ENCODE data around the gene MIDN.
A peak's percentile ranks its signal among the peaks of the same experiment; 100 is the strongest.

MIDN gene

DNA sequence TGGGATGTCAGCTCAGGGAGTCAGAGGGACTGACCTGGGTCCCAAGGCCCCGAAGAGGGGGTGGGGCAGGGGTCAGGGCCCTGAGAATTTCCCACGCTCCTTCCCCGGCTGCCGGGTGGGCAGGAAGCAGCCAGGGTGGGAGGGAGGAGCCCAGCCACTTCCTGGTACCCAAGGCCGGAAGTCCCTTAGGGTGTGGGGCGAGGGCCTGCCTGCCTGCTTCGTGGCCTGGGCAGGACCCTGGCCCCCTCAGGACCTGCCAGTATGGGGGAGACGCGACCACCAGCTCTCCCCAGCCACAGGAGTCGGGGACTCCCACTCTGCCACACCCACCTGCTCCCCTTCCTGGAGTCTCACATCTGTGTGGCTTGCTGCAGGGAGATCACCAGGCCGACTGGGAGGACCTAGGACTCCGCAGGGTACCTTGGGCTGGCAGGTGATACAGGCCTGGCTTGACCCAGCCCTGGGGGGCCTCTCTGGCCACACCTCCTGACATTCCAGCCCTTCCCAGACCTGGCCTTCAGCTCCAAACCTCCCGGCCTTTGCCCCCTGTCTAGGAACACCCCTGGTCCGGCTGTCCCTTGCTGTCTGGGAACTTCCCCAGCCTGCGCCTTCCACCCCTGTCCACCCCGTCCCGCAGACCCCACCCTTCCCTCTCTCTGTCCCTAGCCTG, 11.0 kb downstream of the MIDN start:
- peak; percentile 76 for DNase-seq

DNA sequence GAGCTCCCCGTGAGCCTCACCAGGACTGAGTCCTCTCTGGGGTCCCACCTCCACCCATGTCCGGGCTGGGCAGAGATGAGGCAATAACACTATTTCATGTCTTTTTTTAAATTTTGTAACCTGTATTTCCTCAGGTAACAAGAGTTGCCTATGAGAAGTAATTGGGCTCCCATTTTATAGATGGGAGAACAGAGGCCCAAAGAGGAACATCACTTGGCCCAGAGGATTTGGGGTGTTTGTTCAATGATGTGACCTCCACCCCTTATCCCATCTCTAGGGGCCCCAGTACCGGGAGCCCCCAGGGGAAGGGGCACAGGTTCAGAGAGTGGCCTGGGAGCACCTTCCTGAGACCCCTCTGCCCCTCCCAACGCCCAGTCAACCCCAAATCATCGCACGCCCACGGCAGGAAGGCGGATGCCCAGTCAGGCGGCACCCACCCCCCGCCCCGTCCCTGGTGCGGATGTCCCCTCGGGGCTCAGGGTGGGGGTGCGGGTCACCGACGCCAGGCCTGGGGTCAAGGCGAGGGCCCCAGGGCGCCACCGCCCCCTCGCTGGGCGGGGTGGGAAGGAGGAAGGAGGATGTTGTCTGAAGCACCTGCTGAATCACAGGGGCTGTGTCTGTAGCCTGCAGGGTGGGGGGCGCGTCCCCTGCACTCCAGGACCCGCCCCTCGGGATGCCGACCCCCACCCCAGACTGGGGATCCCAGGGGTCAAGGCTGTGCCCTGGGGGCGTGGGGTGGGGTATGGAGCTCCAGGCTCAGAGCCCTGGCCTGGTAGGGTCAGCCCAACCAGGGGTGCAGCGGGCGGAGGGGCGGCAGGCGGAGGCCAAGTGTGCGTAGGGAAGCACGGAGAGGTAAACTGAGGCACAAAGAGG, 11.7 kb downstream of the MIDN start:
- peak; percentile 53 for DNase-seq

DNA sequence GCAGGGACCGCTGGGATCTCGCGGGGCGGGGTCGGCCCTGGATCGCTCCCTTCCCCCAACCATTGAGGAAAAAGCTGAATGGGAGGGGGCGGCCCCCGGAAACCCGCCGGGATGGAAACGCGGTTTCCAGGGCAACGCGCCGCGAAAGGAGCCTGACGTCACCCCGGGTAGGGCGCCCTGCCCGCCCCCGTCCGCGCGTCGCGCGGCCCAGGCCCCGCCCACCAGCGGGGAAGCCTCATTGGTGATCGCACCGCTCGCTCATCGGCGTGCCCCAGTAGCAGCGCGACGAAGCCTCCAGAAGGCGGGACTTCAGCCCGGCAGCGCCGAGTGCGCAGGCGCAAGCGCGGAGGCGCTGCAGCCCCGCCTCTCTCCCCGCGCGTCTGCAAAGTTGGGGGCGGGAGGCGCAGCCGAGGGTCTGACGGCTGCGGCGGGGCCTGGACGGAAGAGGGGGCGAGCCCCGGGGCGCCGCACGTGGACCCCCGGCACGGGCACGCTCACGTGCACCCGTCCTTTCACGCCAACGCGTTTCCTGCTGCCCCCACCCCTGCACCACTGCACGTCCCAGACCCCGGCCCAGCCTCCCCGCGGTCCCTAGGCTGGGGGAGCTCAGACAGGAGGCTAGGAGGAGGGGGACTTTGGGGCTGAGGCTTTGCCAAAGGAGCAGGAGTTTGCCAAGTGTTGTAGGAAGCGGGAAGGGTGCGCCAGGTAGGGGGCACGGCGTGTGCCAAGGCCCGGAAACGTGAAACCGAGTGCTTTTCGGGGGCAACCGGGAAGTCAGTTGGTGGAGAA, 12.6 kb downstream of the MIDN start:
- peak; percentile 99 for DNase-seq

DNA sequence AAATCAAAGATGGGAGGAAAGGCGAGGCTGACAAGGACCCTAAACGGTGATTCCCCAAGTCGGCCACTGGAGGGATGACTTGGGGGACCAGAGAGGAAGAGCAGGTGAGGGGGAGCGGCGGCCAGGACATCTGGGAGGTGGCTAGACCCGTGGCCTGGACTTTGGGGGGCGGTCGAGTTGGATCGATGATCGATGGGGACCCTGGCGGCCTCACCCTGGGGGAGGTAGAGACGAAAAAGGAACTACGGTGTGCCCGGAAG, 13.1 kb downstream of the MIDN start:
- peak; percentile 28 for DNase-seq

DNA sequence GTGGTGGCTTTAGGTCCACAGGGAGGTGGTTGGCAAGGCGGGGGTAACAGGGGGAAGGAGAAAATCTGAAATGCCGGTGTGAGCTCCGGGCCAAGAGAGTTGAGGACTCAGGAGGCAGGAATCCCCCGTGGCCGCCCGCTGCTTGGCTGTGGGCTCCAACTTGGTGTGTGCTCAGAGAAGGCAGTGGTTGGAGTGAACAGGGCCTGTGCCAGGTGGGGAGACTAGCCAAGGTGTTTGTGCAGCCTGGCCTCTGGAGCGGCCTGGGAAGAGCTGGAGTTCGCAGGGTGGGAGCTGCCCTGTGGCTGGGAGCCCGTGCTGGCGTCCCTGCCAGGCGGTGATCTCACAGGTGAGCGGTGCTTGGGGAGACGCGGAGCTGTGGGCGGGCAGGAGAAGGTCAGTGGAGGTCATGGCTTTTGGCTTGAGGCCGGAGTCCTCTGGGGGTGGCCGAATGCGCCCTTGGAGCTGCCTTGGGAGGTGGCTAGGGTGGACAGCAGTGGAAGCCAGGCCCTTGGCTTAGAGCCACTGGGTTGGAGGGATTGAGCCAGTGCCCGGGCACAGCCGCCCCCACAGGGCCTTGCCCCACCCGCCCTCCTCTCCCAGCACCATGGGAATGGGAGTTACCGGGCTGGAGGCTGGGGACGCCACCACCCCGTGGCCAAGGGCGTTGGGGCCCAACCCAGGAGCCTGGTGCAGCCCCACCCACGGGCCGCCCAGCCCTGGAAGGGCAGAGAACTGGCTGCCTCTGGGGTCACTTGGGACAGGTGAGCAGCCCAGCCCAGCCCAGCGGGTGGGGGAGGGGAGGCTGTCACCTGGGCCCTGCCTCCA, 13.6 kb downstream of the MIDN start:
- DNase-seq, result no peak

DNA sequence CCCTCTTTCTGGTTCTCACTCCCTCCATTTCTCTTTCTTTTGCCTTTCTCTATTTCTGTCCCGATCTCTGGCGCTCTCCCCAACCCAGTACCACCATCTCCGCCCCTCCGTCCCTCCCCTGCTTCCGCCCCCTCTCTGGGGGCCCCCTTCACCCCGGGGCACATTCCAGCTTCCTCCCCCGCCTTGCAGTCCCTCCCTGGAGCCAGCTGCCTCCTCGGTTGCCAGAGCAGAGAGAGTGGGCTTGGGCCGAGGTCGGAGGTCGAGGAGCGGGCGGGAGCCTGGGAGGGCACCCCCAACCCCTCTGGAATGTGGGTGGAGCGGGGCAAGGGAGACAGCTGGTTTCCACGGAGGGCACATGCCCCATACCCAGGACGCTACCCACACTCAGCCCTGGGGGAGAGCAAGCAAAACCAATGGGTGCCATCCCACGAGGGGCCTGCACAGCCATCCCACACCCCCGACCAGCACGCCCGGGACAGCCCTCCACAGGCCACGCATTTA, 14.3 kb downstream of the MIDN start:
- no peak for DNase-seq

DNA sequence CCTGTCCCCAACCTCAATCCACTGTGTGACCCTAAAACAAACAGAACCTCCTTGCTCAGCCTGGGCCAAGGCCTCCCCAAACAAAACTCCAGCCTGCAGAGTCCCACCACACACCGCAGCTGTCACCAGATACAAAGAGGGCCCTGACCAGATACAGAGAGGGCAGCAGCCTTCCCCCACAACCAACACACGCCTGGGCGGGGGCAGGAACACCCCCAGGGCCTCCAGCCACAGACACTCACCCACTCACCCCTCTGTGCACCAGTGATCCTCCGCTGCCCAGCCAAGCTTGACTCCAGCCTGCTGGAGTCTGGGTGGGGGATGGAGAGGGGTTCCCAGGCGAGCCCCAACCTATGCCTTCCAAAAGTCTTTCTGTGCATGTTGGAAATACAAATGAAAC, 14.8 kb downstream of the MIDN start:
- DNase-seq, result no peak

DNA sequence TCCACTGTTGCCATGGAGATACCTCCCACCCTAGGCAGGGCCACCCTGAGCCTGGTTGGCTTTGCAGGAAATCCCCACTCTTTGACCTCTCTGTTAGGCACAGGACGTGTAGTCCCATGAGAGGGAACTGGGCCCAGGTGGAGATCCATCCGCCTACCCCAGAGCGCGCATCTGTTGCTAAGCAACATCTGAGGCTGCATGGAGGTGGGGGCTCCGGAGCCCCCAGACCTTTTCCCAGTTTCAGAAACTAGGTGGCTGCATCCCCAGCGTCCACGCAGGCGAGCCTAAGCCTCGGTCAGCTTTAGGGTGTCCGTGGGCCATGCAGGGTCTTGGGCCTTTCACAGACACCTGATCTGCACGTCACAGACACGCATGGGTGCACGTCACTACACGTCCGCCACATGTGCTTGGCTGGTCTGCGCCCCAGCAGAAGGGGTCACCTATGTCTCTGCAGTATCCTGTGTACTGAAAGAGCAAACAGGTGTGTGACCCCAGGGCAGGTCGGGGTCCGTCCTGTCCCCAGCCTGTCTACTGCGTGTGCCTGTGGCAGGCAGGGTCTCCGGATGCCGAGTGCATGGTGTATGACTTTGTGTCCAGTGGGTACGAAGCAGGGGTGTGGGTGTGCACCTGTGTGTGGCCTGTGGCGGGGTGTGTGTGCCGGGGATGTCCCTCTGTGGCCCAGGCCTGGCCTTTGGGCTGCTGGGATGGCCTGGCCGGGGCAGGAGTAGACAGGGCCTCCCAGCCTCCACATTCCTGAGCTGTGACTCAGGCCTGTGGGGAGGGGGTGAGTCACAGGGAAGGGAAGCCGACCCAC, 16.6 kb downstream of the MIDN start:
- DNase-seq, result peak; percentile 65

DNA sequence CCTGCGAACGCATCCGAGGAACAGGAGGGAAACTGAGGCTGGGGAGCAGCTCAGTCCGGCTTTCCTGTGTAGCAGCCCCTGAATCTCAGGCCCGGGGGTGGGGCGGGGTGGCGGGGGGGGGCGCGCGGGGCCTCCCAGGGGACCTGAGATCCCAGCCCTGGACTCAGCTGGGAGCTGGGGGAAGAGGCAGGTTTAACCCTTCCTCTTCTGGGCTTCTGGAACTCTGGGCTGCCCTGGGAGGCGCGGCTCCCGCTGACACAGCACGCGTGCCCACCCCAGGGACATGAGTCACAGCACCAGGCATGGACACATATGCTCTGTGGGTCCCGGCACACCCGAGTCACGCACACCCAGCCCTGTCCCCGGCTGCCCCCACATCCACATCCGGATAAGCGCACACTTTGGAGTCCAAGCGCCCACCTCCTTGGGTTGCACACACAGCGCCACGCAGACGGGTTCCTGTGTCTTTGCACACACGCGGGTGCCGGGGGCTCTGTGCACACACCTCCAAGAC, 17.3 kb downstream of the MIDN start:
- DNase-seq, result peak; percentile 87

DNA sequence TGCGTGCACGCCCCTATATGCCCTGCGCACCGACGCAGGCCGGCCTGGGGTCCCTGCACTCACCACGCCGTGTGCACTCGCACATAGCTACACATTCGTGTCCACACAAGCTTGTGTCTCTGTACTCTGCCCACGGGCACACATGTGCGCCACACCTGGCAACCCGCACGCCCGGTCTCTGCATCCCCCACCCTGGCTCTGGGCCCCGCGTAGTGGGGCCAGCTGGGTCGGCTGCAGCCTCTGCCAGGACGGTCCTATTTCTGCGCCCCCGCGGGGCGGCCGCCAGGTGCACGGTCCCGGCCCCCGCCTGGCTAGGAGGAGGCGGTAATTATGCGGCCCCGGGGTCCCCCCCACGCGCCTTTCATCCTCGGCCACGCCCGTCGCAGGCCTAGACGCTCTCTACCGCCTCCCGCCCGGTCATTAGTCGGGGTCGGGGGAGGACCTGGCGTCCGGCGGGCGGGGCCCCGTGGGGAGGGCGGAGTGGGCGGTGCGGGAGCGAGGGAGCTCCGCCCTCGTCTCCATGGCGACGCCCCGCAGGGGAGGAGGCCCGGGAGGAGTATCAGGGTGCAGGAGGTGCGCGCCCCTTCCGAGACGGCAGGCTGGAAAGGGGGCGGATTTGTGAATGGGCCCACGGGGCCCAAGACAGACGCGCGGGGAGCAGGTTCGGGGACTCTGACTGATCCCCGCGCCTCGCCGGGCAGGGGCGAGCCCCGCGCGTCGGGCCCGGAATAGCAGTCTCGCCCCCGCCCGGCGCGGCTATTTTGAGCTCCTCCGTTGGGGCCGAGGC, 17.9 kb downstream of the MIDN start:
- DNase-seq, result peak; percentile 91

DNA sequence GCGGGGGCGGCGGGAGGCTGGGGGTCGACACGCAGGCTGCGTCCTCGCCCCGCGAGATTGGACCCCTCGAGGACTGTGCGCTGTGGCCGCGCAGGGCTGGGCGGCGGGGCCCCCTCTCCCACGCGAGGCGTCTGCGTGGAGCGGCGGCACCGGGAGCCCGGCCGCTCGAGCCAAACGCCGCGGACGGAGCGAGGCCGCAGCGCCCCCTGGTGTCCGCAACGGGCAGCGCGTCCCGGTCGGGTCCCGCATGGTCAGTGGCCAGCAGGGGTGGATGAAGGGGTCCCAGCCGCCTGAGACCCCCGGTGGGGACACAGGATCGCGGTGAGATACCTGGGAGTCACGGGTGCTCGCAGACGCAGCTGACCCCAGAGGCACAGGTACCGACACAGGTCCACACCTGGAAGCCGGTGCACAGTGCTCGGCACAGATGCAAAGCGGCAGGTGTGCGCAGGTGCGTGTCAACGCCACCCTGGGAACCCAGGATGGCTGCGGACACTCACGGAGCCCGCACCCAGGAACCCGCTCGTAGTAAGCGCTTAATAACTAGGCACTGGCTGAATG, 18.6 kb downstream of the MIDN start:
- DNase-seq, result peak; percentile 86

DNA sequence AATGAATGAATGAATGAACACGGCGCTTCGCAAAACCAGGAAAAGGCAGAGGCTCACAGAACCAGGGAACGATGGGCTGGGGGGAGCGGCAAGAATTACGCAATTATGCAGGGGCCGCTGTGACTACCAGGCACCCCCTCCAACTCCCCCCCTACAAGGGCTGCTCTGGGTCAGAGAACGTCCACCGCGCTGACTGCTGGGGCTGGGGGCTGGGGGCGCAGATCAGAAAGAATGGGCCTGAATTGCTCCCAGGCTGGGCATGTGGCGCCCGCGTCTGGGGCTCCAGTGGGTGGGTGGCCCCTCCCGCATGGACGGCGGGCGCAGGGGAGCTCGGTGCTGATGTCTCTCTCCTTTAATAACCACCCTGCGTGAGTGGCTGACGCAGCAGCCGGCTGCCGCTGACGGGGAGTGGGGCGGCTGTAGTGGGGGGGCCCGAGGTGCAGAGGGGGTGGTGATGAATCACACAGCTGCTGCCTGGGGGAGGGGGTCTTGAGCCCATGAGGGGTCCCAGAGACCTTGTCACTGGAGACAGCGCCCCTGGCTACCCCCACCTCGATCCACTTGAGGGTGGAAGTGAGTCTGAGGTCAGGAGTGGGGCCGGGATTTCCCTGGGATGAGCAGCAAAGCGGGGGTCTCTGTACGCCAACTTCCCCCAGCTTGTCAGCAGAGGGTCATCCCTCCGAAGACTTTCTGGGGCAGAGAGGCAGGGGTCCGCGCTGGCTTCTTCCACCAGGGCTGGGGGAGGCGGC, 19.3 kb downstream of the MIDN start:
- peak; percentile 42 for DNase-seq

DNA sequence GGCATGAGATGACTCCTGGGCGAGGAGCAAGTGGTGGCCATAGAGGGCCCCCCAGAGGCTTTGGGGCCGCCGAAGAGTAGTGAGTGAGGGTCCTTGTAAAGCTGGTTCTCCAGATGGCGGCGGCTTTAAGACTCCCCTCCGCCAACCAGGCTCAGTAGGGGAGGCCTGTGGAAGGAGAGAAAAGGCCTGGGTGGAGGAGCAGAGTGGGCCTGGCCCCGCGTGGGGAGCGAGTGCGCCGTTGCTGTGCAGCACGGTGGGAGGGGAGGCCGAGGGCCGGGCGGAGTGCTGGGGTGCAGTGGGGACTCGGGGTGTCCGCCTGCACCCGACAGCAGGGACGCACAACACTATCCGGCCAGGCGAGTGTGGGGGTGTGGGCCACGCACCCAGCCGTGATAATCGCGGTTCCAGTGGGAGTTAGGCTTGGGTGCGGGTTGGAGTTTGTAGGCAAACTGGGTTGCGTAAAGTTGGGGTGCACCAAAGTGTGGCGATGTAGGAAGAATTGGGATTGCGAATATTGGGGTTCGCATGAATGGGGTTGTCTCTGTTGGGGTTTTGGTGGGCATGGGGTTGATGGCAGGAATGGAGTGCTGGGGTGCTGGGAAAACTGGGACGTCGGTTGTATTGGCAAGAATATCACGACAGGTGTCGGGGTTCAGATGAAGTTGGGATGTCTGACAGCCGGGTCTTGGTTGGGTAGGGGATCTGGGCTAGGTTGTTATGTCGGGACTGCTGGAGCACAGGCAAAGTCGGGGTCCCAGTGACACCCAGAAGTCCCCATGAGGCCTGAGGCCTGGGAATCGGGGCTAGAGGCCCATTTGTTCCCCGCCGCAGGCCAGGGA, 20.1 kb downstream of the MIDN start:
- DNase-seq, result no peak

DNA sequence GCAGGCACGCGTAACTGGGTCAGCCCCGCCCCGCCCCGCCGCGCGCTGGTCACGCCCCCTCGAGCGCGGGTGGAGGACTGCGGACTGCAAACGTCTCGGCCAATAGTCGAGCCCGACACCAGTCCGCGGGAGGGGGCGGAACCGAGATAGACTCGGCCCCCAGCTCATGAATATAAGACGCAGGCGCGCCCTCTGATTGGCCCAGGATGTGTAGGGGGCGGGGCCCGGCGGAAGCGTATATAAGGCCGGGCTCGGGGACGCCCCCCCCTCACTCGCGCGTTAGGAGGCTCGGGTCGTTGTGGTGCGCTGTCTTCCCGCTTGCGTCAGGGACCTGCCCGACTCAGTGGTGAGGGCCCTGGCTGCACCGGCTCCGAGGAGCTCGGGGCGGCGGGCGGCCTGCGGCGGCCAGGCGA, 20.7 kb downstream of the MIDN start, which contains the start of gene CIRBP:
Gene CIRBP (plus strand): TSS at position 268 of the 413 bp plus-strand sequence. CDS start 1,602 bp downstream, outside the sequence.
- peak; percentile 100 for DNase-seq

DNA sequence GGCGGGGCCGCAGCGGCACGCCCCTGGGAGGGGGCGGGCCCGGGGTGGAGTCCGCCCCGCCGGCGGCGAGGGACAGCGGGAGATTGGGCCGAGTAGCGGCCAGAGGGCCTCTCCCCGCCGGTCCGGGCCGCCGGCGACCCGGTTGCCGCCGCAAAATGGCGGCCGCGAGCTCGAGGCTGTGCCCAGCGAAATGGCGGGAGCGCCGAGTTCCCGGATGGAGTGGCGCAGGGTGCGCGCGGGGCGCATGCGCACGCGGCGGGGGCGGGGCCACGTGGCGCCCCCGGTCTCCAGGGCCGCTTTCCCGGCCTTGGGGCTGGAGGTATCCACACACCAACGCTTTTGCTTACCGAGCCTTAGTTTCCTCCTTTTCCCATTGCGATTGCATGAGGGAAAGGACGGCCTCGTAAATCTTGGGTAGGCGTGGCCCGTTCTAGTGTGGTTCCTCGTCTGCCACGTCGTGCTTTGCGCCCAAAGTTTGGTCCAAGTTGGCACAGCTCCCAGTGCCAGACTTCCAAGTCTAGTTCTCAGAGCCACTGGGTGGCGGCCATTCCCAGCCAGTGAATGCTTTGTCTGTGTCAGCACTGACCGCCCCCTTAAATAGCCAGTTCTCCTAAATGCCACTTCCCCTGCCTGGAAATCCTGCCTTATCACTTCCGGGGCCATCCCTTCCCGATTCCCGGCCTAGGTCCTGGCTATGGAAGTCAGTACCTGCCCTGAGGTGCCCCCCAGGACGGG, 21.3 kb downstream of the MIDN start:
- DNase-seq, result peak; percentile 94

DNA sequence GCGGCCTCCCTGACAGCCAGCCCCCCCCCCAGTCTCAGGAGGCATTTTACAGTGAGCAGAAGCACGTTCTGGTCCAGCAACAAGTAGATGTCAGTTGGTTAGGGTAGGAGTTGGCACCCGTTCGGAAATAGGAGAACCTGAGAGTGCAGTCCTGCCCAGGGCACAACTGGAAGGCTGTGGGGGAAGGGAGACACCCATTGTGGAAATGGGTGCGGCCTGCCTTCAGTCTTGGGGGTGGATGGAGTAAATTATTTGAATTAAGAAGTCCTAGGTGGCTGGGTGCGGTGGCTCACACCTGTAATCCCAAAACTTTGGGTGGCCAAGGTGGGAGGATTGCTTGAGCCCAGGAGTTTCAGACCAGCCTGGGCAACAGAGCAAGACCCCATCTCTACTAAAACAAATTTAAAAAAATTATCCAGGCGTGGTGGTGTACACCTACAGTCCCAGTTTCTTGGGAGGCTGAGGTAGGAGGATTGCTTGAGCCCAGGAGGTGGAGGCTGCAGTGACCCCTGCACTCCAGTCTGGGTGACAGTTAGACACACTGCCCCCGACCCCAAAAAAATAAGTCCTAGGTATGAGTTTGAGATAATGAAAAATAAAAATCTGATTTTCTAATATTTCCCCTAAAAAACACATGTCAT, 21.9 kb downstream of the MIDN start:
- DNase-seq, result peak; percentile 33

DNA sequence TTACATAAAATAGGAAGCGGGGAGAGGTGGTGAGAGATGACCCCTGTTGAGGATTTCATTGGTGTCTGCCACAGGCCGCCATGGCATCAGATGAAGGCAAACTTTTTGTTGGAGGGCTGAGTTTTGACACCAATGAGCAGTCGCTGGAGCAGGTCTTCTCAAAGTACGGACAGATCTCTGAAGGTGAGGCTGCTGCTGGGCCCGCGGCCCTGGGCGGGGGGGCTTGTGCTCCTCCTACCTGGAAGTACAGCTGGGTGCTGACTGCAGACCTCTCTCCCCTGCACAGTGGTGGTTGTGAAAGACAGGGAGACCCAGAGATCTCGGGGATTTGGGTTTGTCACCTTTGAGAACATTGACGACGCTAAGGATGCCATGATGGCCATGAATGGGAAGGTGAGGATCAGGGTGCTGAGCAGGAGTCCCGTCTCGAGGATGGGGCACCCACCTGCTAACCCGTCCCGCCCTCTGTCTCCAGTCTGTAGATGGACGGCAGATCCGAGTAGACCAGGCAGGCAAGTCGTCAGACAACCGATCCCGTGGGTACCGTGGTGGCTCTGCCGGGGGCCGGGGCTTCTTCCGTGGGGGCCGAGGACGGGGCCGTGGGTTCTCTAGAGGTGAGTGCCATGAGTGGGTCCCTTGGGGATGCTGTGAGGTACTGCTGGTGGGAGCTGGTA, 22.6 kb downstream of the MIDN start:
- DNase-seq, result no peak

Measured in suppressor macrophage treated with lipopolysaccharide for 4 hours (primary cell).